H9 (cell line): ENCODE data around the gene KIAA0825. TPM values are rescaled to one million over a fixed set of nuclear protein-coding genes. Genes with fewer than 3 reads are reported as not detected.
A peak's percentile ranks its signal among the peaks of the same experiment; 100 is the strongest.
"Not testable (repeated sequence)": the region's sequence is repeated elsewhere in the genome, so short reads cannot be mapped to it uniquely, and the experiment has no call there.

Source experiments
- DNase-seq: peaks from one replicate; pipeline ENCODE4 v3.0.0-alpha.2; 2017
- H2AFZ ChIP-seq: one replicate; pipeline ENCODE4 v1.6.1; 2013; ENCODE audit warnings: mild to moderate bottlenecking, low read length, control low read depth, moderate library complexity
- H2AK5ac ChIP-seq: 2 replicates; pipeline ENCODE4 v1.6.1; 2013; ENCODE audit warnings: low read length, control low read depth, mixed read lengths; ENCODE audit not compliant: insufficient read length
- H2BK120ac ChIP-seq: one replicate; pipeline ENCODE4 v1.6.1; 2013; ENCODE audit warnings: low read depth, mild to moderate bottlenecking, low read length, control low read depth, inconsistent platforms; ENCODE audit not compliant: poor library complexity, severe bottlenecking
- H2BK12ac ChIP-seq: 2 replicates; pipeline ENCODE4 v1.6.1; 2013; ENCODE audit warnings: low read length, control low read depth, mixed read lengths, low read depth; ENCODE audit not compliant: insufficient read length
- H2BK15ac ChIP-seq: 2 replicates; pipeline ENCODE4 v1.6.1; 2013; ENCODE audit warnings: low read depth, low read length, control low read depth
- H2BK20ac ChIP-seq: one replicate; pipeline ENCODE4 v1.6.1; 2013; ENCODE audit warnings: low read depth, mild to moderate bottlenecking, low read length, control low read depth, inconsistent platforms; ENCODE audit not compliant: poor library complexity, severe bottlenecking
- H2BK5ac ChIP-seq: 2 replicates; pipeline ENCODE4 v1.6.1; 2013; ENCODE audit warnings: low read length, control low read depth, mixed read lengths; ENCODE audit not compliant: insufficient read length
- H3K14ac ChIP-seq: 2 replicates; pipeline ENCODE4 v1.6.1; 2013; ENCODE audit warnings: low read length, control low read depth; ENCODE audit not compliant: insufficient read depth
- H3K18ac ChIP-seq: 2 replicates; pipeline ENCODE4 v1.6.1; 2013; ENCODE audit warnings: low read depth, mild to moderate bottlenecking, mixed read lengths, low read length, control low read depth; ENCODE audit not compliant: insufficient read length
- H3K23ac ChIP-seq: 2 replicates; pipeline ENCODE4 v1.6.1; 2013; ENCODE audit warnings: low read length, control low read depth, mixed read lengths, low read depth; ENCODE audit not compliant: insufficient read length
- H3K23me2 ChIP-seq: 2 replicates; pipeline ENCODE4 v1.6.1; 2013; ENCODE audit warnings: low read depth, mild to moderate bottlenecking, mixed read lengths, low read length, control low read depth; ENCODE audit not compliant: insufficient read length, poor library complexity, severe bottlenecking
- H3K27ac ChIP-seq: 2 replicates; pipeline ENCODE4 v1.5.1; 2013; ENCODE audit warnings: low read length, control low read depth, mixed read lengths, low read depth; ENCODE audit not compliant: insufficient read length
- H3K27me3 ChIP-seq: 2 replicates; pipeline ENCODE4 v1.6.1; 2013; ENCODE audit warnings: low read length, control low read depth, inconsistent platforms; ENCODE audit not compliant: insufficient read depth
- H3K4ac ChIP-seq: 2 replicates; pipeline ENCODE4 v1.6.1; 2013; ENCODE audit warnings: low read depth, mild to moderate bottlenecking, control low read depth, inconsistent platforms, low read length, moderate library complexity
- H3K4me1 ChIP-seq: 2 replicates; pipeline ENCODE4 v1.6.1; 2013; ENCODE audit warnings: low read length, control low read depth, inconsistent platforms; ENCODE audit not compliant: insufficient read depth
- H3K4me2 ChIP-seq: 2 replicates; pipeline ENCODE4 v1.6.1; 2013; ENCODE audit warnings: low read length, control low read depth, mixed read lengths; ENCODE audit not compliant: insufficient read length, insufficient read depth
- H3K56ac ChIP-seq: 2 replicates; pipeline ENCODE4 v1.6.1; 2013; ENCODE audit warnings: low read depth, mild to moderate bottlenecking, mixed read lengths, low read length, control low read depth; ENCODE audit not compliant: insufficient read length
- H3K79me1 ChIP-seq: 2 replicates; pipeline ENCODE4 v1.6.1; 2013; ENCODE audit warnings: low read depth, mild to moderate bottlenecking, moderate library complexity, low read length, control low read depth, inconsistent platforms; ENCODE audit not compliant: insufficient read depth, poor library complexity, severe bottlenecking
- H3K79me2 ChIP-seq: 2 replicates; pipeline ENCODE4 v1.6.1; 2013; ENCODE audit warnings: low read length, control low read depth, inconsistent platforms; ENCODE audit not compliant: insufficient read depth
- H3K9ac ChIP-seq: 2 replicates; pipeline ENCODE4 v1.6.1; 2013; ENCODE audit warnings: low read length, control low read depth, mixed read lengths; ENCODE audit not compliant: insufficient read length; ENCODE audit errors: extremely low read depth
- H3K9me3 ChIP-seq: one replicate; pipeline ENCODE4 v1.6.1; 2013; ENCODE audit warnings: low read depth, low read length, inconsistent platforms; ENCODE audit not compliant: control insufficient read depth
- H3T11ph ChIP-seq: one replicate; pipeline ENCODE4 v1.6.1; 2013; ENCODE audit warnings: mild to moderate bottlenecking, low read length, control low read depth, inconsistent platforms
- H4K20me1 ChIP-seq: one replicate; pipeline ENCODE4 v1.6.1; 2013; ENCODE audit not compliant: control insufficient read depth, insufficient read length, insufficient read depth
- H4K5ac ChIP-seq: 2 replicates; pipeline ENCODE4 v1.6.1; 2013; ENCODE audit warnings: low read depth, mild to moderate bottlenecking, mixed read lengths, low read length, control low read depth; ENCODE audit not compliant: insufficient read length
- H4K8ac ChIP-seq: replicated peaks from 2 replicates; pipeline ENCODE4 v1.6.1; 2013; ENCODE audit warnings: low read length, control low read depth, mixed read lengths, low read depth; ENCODE audit not compliant: insufficient read length
- H4K91ac ChIP-seq: 2 replicates; pipeline ENCODE4 v1.6.1; 2013; ENCODE audit warnings: low read depth, mild to moderate bottlenecking, moderate library complexity, mixed read lengths, low read length, control low read depth; ENCODE audit not compliant: insufficient read length
- H3K27ac Mint-ChIP-seq, 3 experiments: 2 replicates in 2 of 3; 3 replicates in 1 of 3; pipeline ENCODE4 v1.8.0; 2020 to 2021; ENCODE audit warnings: mixed read lengths in 3 of 3, mild to moderate bottlenecking in 1 of 3, moderate library complexity in 1 of 3
- H3K27me3 Mint-ChIP-seq: 2 replicates; pipeline ENCODE4 v1.8.0; 2021; ENCODE audit warnings: low read depth, mild to moderate bottlenecking, moderate library complexity, mixed read lengths
- H3K36me3 Mint-ChIP-seq, 3 experiments: 2 replicates in 2 of 3; 3 replicates in 1 of 3; pipeline ENCODE4 v1.8.0; 2020 to 2021; ENCODE audit warnings: low read depth in 3 of 3, mixed read lengths in 3 of 3; ENCODE audit not compliant: insufficient read depth in 1 of 3
- H3K4me1 Mint-ChIP-seq, 2 experiments: 2 replicates each; pipeline ENCODE4 v1.8.0; 2020; ENCODE audit warnings: mixed read lengths in 2 of 2
- H3K4me3 Mint-ChIP-seq, 2 experiments: 2 replicates in 1 of 2; 3 replicates in 1 of 2; pipeline ENCODE4 v1.8.0; 2020 to 2021; ENCODE audit warnings: mild to moderate bottlenecking in 2 of 2, mixed read lengths in 2 of 2, moderate library complexity in 1 of 2
- H3K9me3 Mint-ChIP-seq, 2 experiments: 2 replicates in 1 of 2; 3 replicates in 1 of 2; pipeline ENCODE4 v1.8.0; 2020; ENCODE audit warnings: mild to moderate bottlenecking in 2 of 2, mixed read lengths in 2 of 2, moderate library complexity in 1 of 2
- CTCF ChIP-seq: fragments of 200-600 bp; sonication (generic); conservative IDR thresholded peaks from 3 replicates; pipeline ENCODE4 v1.8.0; 2021; ENCODE audit warnings: antibody characterized with exemption, mild to moderate bottlenecking
- WGBS: extraction: QIAGEN DNeasy Blood & Tissue Kit; methylation state at CpG from one replicate; pipeline ENCODE4 v1.1.7; 2013; ENCODE audit warnings: missing lambda C conversion rate, low lambda C conversion rate, mixed read lengths; ENCODE audit not compliant: insufficient read length; ENCODE audit errors: extremely low coverage; 5-methylcytosine and 5-hydroxymethylcytosine counted together
- total RNA-seq: library from RNA; stranded (reverse); gene quantifications from 2 replicates; pipeline ENCODE4 v1.2.1, GENCODE V29; 2021

KIAA0825 gene
- total RNA-seq, 1 experiment from 2014 or later, result 1.8 TPM

- peaks cover 50% of the 10 kb centered on the region; the same call in 1 of the 2 replicates for H3K79me2 ChIP-seq
- no peak overlapping the region for H2AK5ac ChIP-seq
- no peaks in the 10 kb centered on the region for H3K9me3 ChIP-seq
- H2BK20ac ChIP-seq, result no peak overlapping the region
- H3K4me3 Mint-ChIP-seq, result peak overlapping the region; percentile 3 to 16; a peak in 4 of 5 replicates
- no peak overlapping the region for H3K4ac ChIP-seq
- H2BK12ac ChIP-seq, result no peak overlapping the region
- no peak for TF ChIP-seq CTCF
- no peak overlapping the region for H3K14ac ChIP-seq
- no peak overlapping the region for H2BK15ac ChIP-seq
- no peaks in the 10 kb centered on the region for H4K20me1 ChIP-seq
- no peak overlapping the region for H2AFZ ChIP-seq
- H3K56ac ChIP-seq, result no peak overlapping the region
- H2BK5ac ChIP-seq, result no peak overlapping the region
- peaks cover 18 to 19% of the 10 kb centered on the region in 2 experiments for H3K9me3 Mint-ChIP-seq
- H3K23ac ChIP-seq, result no peak overlapping the region
- no peaks in the 10 kb centered on the region for H3K27me3 Mint-ChIP-seq
- H3K36me3 Mint-ChIP-seq, result peaks cover 33 to 71% (median 56%) of the 10 kb centered on the region in 3 experiments
- H3T11ph ChIP-seq, result no peak overlapping the region
- no peak overlapping the region for H3K9ac ChIP-seq
- no peak overlapping the region for H3K18ac ChIP-seq
- no peak overlapping the region for H4K5ac ChIP-seq
- no peak for DNase-seq
- H3K27ac ChIP-seq, result peak overlapping the region; percentile 73
- no peak overlapping the region for H4K8ac ChIP-seq
- H3K79me1 ChIP-seq, result no peaks in the 10 kb centered on the region
- H3K27me3 ChIP-seq, result no peaks in the 10 kb centered on the region
- peaks cover 2% of the 10 kb centered on the region; the same call in 1 of the 2 replicates for H3K4me1 ChIP-seq
- H3K4me2 ChIP-seq, result peak overlapping the region; percentile 47
- H3K27ac Mint-ChIP-seq, result peak overlapping the region; percentile 89 to 97 (median 97); a peak in 6 of 7 replicates
- peaks cover 76 to 80% of the 10 kb centered on the region in 2 experiments for H3K4me1 Mint-ChIP-seq
- H3K23me2 ChIP-seq, result peaks cover 5% of the 10 kb centered on the region
- no peak overlapping the region for H2BK120ac ChIP-seq
- H4K91ac ChIP-seq, result no peak overlapping the region
Observed at GRCh38 chr5:94355811-94356210, 262.6 kb downstream of the KIAA0825 start.

GRCh38 chr5:94354837-94355485 is 263.4 kb downstream of the KIAA0825 start:
- H4K20me1 ChIP-seq, H3K14ac ChIP-seq, H4K5ac ChIP-seq, H2BK12ac ChIP-seq, H2AFZ ChIP-seq, H2BK20ac ChIP-seq, H3T11ph ChIP-seq, H3K4ac ChIP-seq, H3K4me2 ChIP-seq, H3K56ac ChIP-seq, H3K27me3 Mint-ChIP-seq, H2AK5ac ChIP-seq, H3K79me1 ChIP-seq, H2BK15ac ChIP-seq, DNase-seq, H2BK5ac ChIP-seq, H3K27me3 ChIP-seq, H4K8ac ChIP-seq, H3K9me3 ChIP-seq, H4K91ac ChIP-seq, H3K23me2 ChIP-seq, H3K18ac ChIP-seq, H3K23ac ChIP-seq, H3K4me1 ChIP-seq, H3K9ac ChIP-seq: not testable (repeated sequence)
- peaks cover 48% of the 10 kb centered on the region for H3K79me2 ChIP-seq
- Mint-ChIP-seq H3K4me3 (peak overlapping the region; percentile 19 to 24; a peak in 2 of 5 replicates), H3K9me3 (peaks cover 20 to 28% of the 10 kb centered on the region in 2 experiments), H3K36me3 (peaks cover 40 to 71% (median 65%) of the 10 kb centered on the region in 3 experiments), H3K4me1 (peaks cover 73 to 80% of the 10 kb centered on the region in 2 experiments), H3K27ac (peak overlapping the region; percentile 91 to 99 (median 97))
- peak overlapping the region; percentile 61 for H2BK120ac ChIP-seq
- H3K27ac ChIP-seq, result peak overlapping the region; percentile 68
- WGBS, result no CpG with 5 or more reads among the region's 5 CpGs
